IPS-11a (cell line): Measurements from ENCODE around the gene TMEM269.

Experiments used
- H3K4me3 ChIP-seq: one replicate; pipeline ENCODE4 v1.5.1; 2013; ENCODE audit warnings: low read depth, low read length, control low read depth

The TMEM269 gene, protein sequence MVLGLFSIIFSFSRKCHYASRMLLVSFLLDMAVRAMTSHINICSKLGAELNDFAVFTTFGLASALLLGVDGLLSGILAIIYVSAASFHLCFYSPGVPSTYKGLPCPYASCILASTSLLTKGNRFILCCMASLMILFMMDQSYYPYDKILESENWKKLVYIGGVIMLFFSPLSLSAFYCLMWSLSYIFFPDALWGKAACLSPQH

DNA sequence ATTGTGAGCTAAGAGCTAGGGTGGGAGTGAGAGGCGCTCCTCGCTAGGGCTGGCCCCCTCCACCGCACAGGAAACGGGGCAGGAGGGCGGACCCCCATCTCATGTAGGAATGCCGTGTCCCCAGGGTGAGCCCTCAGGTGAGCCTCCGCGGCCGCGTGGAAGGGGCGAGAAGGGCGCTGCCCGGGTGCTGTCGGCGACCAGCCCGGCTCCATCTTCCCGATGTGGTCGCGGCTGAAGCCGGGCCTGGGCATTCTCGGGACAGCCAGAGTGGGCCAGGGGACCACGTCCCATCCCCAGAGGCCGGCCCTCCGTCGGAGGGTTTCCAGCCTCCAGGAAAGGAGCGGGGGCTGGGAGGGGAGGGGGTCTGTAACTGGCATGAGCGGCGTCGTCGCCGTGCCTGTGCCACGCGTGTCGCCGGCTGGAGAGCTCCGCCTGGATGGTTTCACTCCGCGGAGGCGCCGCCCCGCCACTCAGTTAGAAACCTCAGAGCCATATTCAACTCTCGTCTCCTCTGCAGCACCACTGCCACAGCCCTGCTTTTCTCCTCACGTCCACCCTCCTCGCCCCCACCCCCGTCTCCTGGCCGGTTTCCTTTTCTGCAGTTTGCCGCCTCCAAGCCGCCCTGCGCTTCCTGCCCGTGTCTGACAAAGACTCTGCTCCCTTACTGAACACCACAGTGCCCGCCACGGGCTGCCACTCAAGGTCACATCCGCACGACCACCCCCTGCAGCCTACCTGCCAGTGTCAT is at the start of gene TMEM269:
Gene TMEM269 (plus strand): TSS at position 46 of the 748 bp plus-strand sequence. CDS start 4,903 bp downstream, outside the sequence.
- no peak within 1 kb of the TSS for H3K4me3 ChIP-seq

GRCh38 chr1:42735056-42735455 is 49.7 kb upstream of the TMEM269 start:
- H3K4me3 ChIP-seq = no peak overlapping the region

DNA sequence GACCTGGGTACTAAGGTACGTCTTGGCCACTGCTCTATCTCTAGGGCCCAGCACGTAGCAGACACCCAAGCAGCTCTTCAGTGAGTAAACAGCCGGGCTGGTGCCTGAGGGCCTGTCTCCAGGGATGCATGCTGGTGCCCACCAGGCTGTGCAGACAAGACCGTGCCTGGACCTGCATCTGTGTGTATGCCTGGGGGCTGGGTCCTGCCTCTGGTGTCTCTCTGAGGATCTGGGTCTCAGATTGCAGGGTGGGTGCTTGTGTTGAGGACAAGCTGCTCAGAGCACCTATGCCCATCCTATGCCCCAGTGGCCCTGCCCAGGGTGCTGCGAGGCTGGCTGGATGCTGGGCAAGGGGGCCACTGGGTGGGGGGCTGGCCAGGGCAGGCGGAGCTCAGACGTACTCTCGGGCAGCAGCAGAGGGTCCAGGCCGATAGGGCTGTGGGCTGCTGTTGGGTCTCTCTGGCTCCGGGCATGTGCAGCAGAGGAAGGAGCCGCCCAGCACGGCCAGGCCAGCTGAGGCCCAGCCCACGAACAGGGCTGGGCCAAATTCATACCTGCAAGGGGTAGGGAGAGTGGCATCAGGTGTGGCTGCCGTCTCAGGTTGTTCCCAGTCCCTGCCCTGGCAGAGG is 49.2 kb upstream of the TMEM269 start:
- H3K4me3 ChIP-seq = no peak overlapping the region

DNA sequence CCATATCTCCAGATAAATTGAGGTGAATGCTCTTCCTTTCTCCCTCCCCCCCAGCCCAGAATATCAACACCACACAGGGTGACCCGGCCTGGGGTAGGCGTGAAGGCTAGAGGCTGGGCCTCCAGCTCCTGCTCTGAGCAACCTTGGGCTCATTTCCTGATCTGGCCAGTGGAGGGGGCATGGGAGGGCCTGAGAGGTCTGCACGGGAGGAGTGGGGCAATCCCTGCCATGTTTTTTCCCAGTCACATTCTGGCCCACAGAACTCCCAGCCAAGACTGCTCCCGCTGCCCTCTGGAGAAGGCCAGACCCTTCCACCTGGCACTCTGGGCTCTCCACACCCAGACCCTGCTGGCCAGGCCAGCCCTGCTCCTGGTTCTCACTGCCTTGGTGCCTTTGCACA is 48.6 kb upstream of the TMEM269 start:
- no peak overlapping the region for H3K4me3 ChIP-seq

- H3K4me3 ChIP-seq = no peak overlapping the region
Measured at GRCh38 chr1:42736571-42737200, 48.1 kb upstream of the TMEM269 start.

GRCh38 chr1:42737257-42737656 is 47.5 kb upstream of the TMEM269 start:
- no peak overlapping the region for H3K4me3 ChIP-seq

DNA sequence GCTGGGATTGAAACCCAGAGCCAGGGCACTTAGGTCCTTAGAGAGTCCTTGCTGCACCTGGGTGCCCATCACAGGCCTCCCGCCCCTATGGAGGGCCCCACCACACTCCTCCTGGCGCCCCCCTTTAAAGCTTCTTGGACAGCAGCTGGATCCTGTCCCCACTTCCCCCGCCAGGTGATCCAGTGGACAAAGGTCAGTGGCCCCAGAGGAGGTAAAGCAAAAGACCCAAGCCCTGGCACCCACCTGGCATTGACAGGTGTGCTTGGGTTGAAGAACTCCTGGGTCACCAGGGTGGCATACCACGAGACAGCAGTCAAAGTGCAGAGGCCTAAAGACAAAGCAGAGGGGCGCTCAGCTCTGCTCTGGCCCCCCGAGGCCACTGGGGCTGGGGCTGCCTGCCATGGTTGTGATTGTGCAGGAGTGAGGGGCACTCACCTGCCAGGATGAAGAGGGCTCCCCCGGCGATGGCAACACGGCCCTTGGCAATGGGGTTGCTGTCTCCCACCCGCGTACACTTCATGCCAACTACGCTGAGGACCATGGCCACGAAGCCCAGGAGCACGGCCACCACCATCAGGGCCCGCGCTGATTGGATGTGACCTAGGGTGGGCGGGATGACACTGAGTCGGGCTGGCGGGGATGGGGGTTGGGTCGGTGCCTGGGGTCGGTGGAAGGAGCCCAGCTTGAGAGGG is 46.7 kb upstream of the TMEM269 start:
- no peak overlapping the region for H3K4me3 ChIP-seq

DNA sequence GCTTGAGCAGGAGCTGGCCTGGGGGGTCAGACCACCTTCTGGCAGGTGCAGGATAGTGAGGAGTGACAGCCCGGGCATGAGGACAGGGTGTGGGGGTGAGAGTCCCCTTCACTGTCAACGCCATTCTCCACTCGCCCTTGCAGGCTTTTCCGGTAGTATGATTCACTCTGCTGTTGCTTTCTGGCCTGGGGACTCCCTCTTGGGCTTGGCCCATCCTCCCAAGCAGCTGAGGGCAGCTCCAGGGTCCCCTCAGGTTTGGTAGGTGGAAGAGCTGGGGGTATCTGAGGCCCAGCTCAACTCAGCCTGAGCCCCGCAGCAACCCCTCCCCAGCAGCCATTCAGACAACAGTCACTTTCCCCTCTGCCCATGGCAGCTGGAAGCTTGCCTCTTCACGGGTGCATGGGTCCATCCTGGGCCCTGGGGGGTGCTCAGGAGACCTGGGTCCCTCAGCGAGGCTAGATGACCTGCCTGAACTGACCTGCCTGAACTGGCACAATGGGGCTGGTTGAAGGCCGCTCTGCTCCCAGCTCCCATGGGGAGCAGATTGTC is 46.0 kb upstream of the TMEM269 start:
- no peak overlapping the region for H3K4me3 ChIP-seq

- H3K4me3 ChIP-seq = no peak within 1 kb of the TSS
Measured at GRCh38 chr1:42739753-42740700, 44.8 kb upstream of the TMEM269 start, which contains the start of gene CLDN19. Gene CLDN19 (minus strand): TSS chr1:42740236. CDS start chr1:42740063, 173 bp downstream.

DNA sequence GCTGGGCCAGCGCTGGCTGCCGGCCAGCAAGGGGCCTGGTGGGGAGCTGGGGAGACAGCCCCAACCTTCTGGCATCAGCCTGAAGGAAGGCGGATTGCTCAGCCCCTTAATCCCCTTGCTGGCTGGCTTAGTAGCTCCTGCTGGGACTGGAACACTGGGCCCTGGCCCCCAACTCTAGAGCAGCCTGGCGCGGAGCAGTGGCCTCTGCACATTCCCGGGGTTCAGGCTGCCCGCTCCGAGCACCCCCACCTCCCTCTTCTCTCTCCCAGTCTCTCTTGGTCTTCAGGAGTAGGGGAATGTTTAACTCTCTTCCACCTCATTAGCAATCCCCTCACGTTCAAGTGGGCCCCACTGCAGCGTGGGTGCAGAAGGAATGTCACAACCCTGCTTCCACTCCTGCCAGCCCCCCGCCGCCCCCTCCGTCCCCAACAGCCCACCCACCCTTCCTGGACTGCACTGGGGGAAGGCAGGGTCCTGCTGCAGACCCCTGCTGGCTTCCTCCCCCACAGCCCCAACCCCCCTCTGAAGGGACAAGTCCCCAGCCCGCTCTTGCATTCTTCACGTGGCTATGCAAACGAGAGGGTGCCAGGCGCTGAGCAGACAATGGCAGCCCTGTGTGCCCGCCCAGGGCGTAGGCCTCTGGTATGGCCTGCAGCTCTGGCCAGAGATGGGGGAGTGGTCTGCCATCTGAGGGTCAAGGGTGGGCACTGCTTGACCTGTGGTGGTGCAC is 43.8 kb upstream of the TMEM269 start:
- H3K4me3 ChIP-seq = no peak overlapping the region

DNA sequence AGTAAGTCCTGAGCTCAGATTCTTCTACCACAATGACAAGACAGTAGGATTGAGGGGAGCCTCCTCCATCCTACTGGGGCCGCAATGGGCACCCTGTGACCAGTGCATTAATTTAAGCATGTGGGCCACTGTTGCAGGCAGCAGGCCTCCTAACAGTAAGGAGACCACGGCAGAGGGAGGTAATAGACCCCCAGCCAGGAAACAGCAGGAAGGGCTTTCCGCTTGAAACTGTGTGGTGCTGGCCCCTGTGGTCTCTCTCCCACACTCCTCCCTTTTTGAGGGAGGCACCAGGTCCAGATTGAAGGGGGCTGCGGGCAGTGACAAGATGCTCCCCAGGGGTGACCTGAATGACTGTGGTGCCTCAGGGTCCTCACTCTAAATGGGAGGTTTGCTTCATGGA is 43.1 kb upstream of the TMEM269 start:
- no peak overlapping the region for H3K4me3 ChIP-seq

GRCh38 chr1:42742141-42742540 is 42.6 kb upstream of the TMEM269 start:
- H3K4me3 ChIP-seq = no peak overlapping the region

GRCh38 chr1:42742617-42743316 is 42.0 kb upstream of the TMEM269 start:
- H3K4me3 ChIP-seq = no peak overlapping the region

DNA sequence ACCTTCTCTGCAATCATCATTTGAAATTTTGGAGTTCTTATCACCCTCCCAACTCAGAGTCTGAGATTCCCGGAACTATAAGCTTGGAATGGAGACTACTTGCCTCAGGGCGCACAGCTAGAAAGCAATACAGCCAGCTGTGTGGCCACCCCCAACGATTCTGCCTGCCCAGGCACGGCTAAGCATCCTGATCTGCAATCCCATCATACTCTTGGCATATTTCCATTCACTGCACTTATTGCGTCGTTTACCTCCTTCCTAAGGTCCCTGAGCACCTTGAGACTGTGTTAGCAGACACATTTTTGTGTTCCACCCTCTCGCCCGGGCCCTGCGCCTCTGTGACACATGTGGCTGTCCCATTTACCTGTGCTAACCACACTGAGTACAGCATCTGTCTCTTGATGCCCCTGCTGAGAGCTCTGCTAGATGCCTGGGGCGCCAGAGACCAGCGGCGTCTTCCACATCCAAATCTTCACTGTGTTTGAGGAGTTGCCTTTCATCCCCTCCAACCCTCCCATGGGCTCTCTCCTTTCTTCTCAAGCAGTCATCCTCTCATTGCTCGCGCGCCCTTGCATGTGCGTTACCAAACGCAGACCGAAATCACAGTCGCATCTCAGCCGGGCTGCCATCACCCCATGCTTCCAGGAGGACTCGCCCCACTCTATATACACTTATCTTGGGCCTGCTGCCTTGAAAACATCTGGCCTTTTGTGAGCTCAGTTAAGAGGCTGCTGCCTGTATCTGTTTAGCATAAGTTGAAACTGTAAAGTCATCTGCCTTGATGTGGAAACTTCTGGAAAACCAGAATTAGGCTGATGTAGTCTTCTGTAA is 41.3 kb upstream of the TMEM269 start:
- H3K4me3 ChIP-seq = no peak overlapping the region

DNA sequence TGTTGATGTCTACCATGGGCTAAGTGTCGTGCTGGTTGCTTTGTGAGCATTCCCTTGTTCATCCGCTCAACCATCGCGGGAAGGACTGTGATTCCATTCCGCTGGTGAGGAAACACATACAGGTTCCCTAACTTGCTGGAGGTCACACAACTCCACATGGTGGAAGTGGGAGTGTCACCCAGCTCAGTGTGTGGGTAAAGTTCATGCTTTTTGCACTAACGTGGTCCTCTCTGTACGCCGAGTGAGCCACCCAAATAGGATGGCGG is 40.7 kb upstream of the TMEM269 start:
- H3K4me3 ChIP-seq = no peak overlapping the region

GRCh38 chr1:42745851-42746250 is 38.9 kb upstream of the TMEM269 start:
- H3K4me3 ChIP-seq = no peak overlapping the region

- H3K4me3 ChIP-seq = no peak overlapping the region
Measured at GRCh38 chr1:42746436-42747105, 38.2 kb upstream of the TMEM269 start.
